Globus pallidus (tissue), 1 donor: ENCODE data around the gene NOL9.
"Not testable (repeated sequence)": the region's sequence is repeated elsewhere in the genome, so short reads cannot be mapped to it uniquely, and the experiment has no call there.

Experiments used
- DNase-seq: peaks from one replicate; pipeline ENCODE4 v3.0.0-alpha.2; 2015; ENCODE audit warnings: low spot score

NOL9 gene

DNA sequence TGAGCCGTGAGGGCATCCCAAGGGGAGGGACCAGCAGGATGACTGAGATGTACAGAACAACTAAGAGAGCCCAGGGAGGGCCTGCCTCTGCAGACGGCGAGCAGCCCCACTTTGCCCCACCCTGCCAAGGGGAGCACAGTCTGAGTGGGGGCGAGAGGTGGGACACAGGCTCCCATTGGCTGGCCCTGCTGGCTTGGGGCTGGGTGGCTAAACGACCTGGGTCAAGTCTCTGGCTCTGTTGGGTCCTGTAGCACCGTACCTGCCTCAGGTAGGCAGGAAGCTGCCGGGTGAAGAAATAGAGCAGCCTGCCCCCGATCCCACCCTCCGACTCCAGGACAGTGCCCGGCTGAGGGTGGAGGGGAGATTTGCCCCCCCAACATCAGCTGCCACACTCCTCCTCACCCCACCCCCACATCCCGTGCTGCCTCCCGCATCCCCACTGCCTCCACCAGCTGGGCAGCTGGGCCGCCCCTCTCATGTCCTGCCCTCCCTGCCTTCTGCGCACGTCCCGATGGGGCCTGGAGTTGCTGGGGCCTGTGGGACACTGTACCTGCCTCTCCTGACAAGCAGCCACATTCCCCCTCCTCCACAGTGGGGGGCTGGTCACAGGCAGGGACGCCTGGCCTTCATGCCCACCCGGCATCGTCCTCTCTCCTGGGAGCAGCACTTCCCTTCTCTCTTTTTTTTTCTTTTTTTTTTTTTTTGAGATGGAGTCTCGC, 50.3 kb downstream of the NOL9 start:
- DNase-seq = no peak

- no peak for DNase-seq
Observed at GRCh38 chr1:6502000-6502891, 52.1 kb downstream of the NOL9 start.

DNA sequence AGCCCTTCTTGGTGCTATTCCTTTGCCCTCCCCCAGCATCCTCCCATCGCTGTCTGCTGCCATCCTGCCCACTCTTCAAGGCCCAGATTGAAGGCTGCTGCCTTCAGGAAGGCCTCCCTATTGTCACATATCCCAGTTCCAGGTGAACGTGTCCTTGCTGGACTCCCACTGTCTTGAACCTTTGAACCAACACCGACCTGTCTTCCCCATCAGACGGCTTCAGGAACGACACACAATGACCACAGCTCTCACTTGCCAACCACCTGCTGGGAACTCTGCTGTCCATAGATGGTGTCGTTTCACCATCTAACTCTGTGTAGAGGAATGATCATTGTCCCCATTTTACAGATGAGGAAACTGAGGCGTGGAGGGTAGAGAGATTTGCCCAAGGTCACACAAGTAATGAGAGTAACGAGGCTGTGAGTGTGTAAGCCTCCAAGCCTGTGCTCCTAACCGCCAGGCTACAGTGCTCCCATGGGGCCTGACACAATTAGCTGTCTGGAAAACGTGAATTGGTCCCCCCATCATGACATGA, 53.0 kb downstream of the NOL9 start:
- DNase-seq = no peak

GRCh38 chr1:6500544-6501278, 53.6 kb downstream of the NOL9 start:
- DNase-seq = no peak

DNA sequence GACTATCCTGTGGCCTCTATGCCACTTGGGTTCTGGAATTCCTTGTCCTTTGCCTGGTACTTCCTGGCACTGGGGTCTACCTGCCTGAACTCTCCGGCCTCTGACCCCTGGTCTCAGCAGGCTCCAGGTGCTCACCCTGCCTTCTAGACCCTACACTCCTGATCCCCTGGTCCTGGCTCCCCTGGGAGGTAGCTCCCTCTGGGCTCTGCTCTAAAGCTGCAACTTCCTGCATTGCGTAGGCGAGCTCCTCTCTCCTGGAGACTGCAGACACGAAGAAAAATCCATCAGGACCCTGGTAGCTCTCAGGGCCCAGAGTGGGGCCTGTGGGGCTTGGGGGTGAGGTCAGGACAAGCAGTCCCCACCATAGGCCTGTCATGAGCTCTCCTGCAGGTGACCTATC, 55.0 kb downstream of the NOL9 start:
- DNase-seq = no peak

GRCh38 chr1:6498576-6499111, 55.7 kb downstream of the NOL9 start:
- no peak for DNase-seq

GRCh38 chr1:6497867-6498575, 56.3 kb downstream of the NOL9 start:
- DNase-seq = no peak

- no peak for DNase-seq
Observed at GRCh38 chr1:6497215-6497866, 57.0 kb downstream of the NOL9 start.

DNA sequence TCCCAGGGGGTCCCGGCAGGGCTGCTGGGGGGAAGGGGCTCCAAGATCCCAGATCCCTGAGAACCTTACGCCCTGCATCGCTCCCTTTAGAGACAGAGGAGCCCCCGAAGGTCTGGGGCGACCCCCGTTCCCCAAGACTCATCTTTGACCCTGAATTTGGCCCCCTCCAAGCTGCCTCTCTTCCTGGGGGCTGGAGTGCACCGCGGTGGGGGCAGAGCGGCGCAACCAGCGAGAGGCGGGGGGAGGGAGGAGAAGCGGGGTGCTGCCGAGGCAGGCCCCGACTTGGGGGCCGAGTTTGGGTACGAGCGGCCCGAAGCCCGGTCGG, 57.5 kb downstream of the NOL9 start:
- no peak for DNase-seq

GRCh38 chr1:6496365-6496721, 58.0 kb downstream of the NOL9 start:
- no peak for DNase-seq

GRCh38 chr1:6495540-6496364, 58.6 kb downstream of the NOL9 start:
- no peak for DNase-seq

DNA sequence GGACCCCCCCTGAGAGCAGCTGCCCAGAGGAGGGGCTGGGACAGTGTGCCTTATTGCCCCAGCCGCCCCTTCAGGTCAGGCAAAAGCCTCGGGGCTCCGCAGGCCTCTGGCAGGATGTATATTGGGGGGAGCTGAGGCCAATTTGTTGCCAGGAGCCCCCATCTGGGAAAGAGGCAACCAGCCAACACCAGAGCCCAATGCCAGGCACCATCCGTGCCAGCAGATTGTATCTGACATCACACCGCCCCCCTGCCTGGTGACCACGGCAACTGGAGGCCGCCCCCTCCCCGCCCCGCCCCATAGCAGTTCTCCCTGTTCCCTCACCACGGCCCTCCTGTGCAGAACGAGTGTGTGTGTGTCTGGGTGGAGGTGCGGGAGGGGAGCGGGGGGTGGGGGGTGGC, 59.3 kb downstream of the NOL9 start:
- no peak for DNase-seq

GRCh38 chr1:6494627-6495026, 59.7 kb downstream of the NOL9 start:
- no peak for DNase-seq

GRCh38 chr1:6493834-6494223, 60.5 kb downstream of the NOL9 start:
- not testable (repeated sequence) for DNase-seq

DNA sequence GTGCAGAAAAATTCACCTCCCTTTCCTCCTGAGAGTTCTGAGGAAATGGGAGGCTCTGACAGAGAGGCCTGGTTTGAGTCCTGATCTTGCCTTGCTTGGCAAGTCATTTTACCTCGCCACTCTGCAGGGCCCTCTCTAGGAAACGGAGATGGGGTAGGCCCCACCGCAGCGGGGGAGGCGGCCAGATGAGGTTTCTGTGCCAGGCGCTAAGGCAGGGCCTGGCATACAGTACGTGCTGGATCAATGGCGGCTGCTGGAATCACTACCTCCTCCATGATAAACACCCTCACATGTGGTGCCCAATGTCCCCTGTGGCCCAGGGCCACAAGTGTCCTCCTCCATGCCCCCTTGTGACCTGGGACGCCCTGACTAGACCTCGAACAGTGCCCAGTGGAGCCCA, 62.3 kb downstream of the NOL9 start:
- no peak for DNase-seq

- no peak for DNase-seq
Observed at GRCh38 chr1:6491480-6491962, 62.8 kb downstream of the NOL9 start, which contains the start of gene PLEKHG5. PLEKHG5 (minus strand) TSS chr1:6491667; CDS start chr1:6477571, 14,096 bp downstream.

- DNase-seq = no peak
Observed at GRCh38 chr1:6491081-6491449, 63.2 kb downstream of the NOL9 start.

DNA sequence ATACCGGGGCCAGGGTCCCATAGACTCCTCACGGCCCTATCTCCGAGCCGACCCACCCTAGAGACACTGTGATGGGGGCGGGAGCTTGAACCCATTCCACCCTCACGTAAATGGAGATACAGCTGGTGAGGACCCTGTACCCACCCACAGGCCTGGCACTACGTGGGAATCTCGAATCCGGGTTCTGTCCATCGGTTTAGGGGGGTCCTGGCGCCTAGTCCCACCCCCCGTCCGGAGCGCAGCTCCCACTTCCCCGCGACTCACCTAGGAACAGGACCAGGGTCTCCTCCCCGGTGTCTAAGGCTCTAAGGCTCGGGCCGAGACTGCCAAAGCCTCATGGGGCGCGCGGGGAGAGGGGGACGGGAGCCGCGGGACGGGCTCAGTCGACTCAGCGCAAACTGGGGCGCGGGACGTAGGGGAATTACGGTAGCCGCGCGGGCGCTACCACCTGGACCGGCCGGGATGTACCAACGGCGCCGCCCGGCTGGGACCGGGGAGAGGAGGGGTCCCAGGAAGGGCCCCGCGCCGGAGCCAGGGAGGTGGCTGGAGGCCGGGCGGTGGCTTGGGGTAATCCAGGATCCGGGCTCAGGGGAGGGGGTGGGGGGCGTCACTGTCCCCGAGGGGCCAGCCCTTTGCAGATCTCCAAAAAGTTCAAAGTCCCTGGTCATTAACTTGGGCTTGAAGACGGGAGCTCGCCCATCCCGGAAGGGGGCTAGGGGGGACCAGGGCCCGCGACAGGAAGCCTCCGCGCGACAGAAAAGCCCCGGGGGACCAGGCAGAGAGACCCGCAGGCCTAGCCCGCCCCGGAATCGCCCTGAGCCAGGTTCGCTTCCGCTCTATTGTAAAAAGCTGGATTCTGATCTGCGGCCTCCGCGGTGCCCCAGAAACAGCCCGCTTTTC, 63.9 kb downstream of the NOL9 start:
- no peak for DNase-seq

GRCh38 chr1:6489799-6490180, 64.5 kb downstream of the NOL9 start:
- no peak for DNase-seq
